ENCODE data around the gene EFCAB9.
"Not testable (repeated sequence)": the region's sequence is repeated elsewhere in the genome, so short reads cannot be mapped to it uniquely, and the experiment has no call there.

The EFCAB9 gene

DNA sequence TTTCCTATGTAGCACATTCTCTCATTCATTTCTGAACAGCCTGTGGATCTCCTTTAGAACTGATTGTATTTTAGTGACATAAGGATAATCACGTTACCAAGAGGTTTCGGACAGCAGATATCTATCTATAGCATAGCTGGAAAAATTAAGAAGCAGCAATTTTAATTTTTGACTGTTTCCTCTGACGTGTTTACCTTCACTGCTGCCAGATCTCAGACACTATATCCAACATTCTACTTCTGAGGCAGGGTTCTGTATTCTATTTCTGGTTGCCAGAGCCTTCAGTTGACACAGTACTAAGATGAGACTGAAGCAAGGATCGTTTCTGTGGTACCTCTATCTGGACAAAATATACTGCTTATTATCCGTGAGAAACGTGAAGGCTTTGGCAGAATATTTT, at the start of gene EFCAB9:
Gene EFCAB9, plus strand, starts transcription at position 301 of the 400 bp plus-strand sequence. Its CDS starts 1 bp downstream, at position 302.
- Histone ChIP-seq H3K9me3 (ENCODE audit: control insufficient read depth, low read length) (no peaks in the 10 kb centered on the region), H3K36me3 (ENCODE audit: control insufficient read depth, insufficient read depth, low read length) (no peaks in the 10 kb centered on the region)

GRCh38 chr5:172144291-172144815, 49.6 kb upstream of the EFCAB9 start:
- H3K36me3 ChIP-seq (ENCODE audit: control insufficient read depth, insufficient read depth, low read length) = no peaks in the 10 kb centered on the region
- no peak overlapping the region for H3K9ac ChIP-seq (ENCODE audit: low read length)
- no peaks in the 10 kb centered on the region for H3K9me3 ChIP-seq (ENCODE audit: control insufficient read depth, low read length)
- no peaks in the 10 kb centered on the region for H3K27me3 ChIP-seq (ENCODE audit: control insufficient read depth, insufficient read depth, low read length)
- no peak overlapping the region for H3K4me3 ChIP-seq (ENCODE audit: low read length)
- peaks cover 50% of the 10 kb centered on the region for H3K4me1 ChIP-seq (ENCODE audit: control insufficient read depth, insufficient read depth, low read length)

More for the DNA sequence above, at the start of gene EFCAB9:
- H3K9ac ChIP-seq (ENCODE audit: low read length) = no peak within 1 kb of the TSS
- H3K27me3 ChIP-seq (ENCODE audit: control insufficient read depth, insufficient read depth, low read length) = no peaks in the 10 kb centered on the region
- no peaks in the 10 kb centered on the region for H3K4me1 ChIP-seq (ENCODE audit: control insufficient read depth, insufficient read depth, low read length)
- H3K4me3 ChIP-seq (ENCODE audit: low read length) = no peak within 1 kb of the TSS

GRCh38 chr5:172144931-172145869, 48.8 kb upstream of the EFCAB9 start:
- H3K9ac ChIP-seq (ENCODE audit: low read length) = no peak overlapping the region
- H3K4me1 ChIP-seq (ENCODE audit: control insufficient read depth, insufficient read depth, low read length) = peaks cover 53% of the 10 kb centered on the region
- H3K4me3 ChIP-seq (ENCODE audit: low read length) = no peak overlapping the region
- H3K9me3 ChIP-seq (ENCODE audit: control insufficient read depth, low read length) = no peaks in the 10 kb centered on the region
- no peaks in the 10 kb centered on the region for H3K36me3 ChIP-seq (ENCODE audit: control insufficient read depth, insufficient read depth, low read length)
- H3K27me3 ChIP-seq (ENCODE audit: control insufficient read depth, insufficient read depth, low read length) = no peaks in the 10 kb centered on the region

GRCh38 chr5:172145870-172146747, 47.9 kb upstream of the EFCAB9 start:
- Histone ChIP-seq H3K36me3 (ENCODE audit: control insufficient read depth, insufficient read depth, low read length) (no peaks in the 10 kb centered on the region), H3K4me1 (ENCODE audit: control insufficient read depth, insufficient read depth, low read length) (peaks cover 58% of the 10 kb centered on the region), H3K9ac (ENCODE audit: low read length) (no peak overlapping the region), H3K4me3 (ENCODE audit: low read length) (no peak overlapping the region), H3K27me3 (ENCODE audit: control insufficient read depth, insufficient read depth, low read length) (no peaks in the 10 kb centered on the region), H3K9me3 (ENCODE audit: control insufficient read depth, low read length) (no peaks in the 10 kb centered on the region)

- Histone ChIP-seq H3K27me3 (ENCODE audit: control insufficient read depth, insufficient read depth, low read length) (no peaks in the 10 kb centered on the region), H3K9ac (ENCODE audit: low read length) (no peak overlapping the region), H3K4me1 (ENCODE audit: control insufficient read depth, insufficient read depth, low read length) (peaks cover 54% of the 10 kb centered on the region), H3K36me3 (ENCODE audit: control insufficient read depth, insufficient read depth, low read length) (no peaks in the 10 kb centered on the region), H3K4me3 (ENCODE audit: low read length) (no peak overlapping the region), H3K9me3 (ENCODE audit: control insufficient read depth, low read length) (no peaks in the 10 kb centered on the region)
These were observed 47.3 kb upstream of the EFCAB9 start for GRCh38 chr5:172146748-172147092.

- Histone ChIP-seq H3K4me1 (ENCODE audit: control insufficient read depth, insufficient read depth, low read length) (peaks cover 43% of the 10 kb centered on the region), H3K36me3 (ENCODE audit: control insufficient read depth, insufficient read depth, low read length) (no peaks in the 10 kb centered on the region), H3K9me3 (ENCODE audit: control insufficient read depth, low read length) (no peaks in the 10 kb centered on the region)
These were observed 46.1 kb upstream of the EFCAB9 start for GRCh38 chr5:172147857-172148256.

DNA sequence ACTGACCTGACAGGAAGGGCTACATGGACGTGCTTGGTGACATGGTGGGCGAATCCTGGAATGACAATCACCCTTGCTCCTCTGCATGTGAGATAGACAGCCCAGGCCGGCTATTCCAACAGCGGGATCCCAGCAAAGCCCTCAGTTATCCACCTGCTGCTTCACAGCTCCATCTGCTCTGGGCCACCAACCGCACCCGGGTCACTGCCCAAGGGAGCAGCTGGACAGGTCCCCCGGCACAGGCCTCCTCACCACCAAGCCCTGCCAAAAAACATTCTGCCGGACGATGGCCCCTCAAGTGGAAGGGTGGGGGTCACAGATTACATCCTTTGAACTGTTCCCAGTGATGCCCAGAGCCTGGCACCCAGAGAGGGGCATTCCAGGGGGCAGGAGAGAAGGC, 45.6 kb upstream of the EFCAB9 start:
- H3K27me3 ChIP-seq (ENCODE audit: control insufficient read depth, insufficient read depth, low read length) = no peaks in the 10 kb centered on the region
- no peaks in the 10 kb centered on the region for H3K36me3 ChIP-seq (ENCODE audit: control insufficient read depth, insufficient read depth, low read length)
- no peak overlapping the region for H3K9ac ChIP-seq (ENCODE audit: low read length)
- no peak overlapping the region for H3K4me3 ChIP-seq (ENCODE audit: low read length)
- H3K9me3 ChIP-seq (ENCODE audit: control insufficient read depth, low read length) = no peaks in the 10 kb centered on the region
- H3K4me1 ChIP-seq (ENCODE audit: control insufficient read depth, insufficient read depth, low read length) = peaks cover 39% of the 10 kb centered on the region

More at GRCh38 chr5:172147857-172148256, 46.1 kb upstream of the EFCAB9 start:
- no peak overlapping the region for H3K9ac ChIP-seq (ENCODE audit: low read length)
- H3K4me3 ChIP-seq (ENCODE audit: low read length) = no peak overlapping the region
- H3K27me3 ChIP-seq (ENCODE audit: control insufficient read depth, insufficient read depth, low read length) = no peaks in the 10 kb centered on the region

- no peaks in the 10 kb centered on the region for H3K36me3 ChIP-seq (ENCODE audit: control insufficient read depth, insufficient read depth, low read length)
- no peak overlapping the region for H3K4me3 ChIP-seq (ENCODE audit: low read length)
- no peaks in the 10 kb centered on the region for H3K9me3 ChIP-seq (ENCODE audit: control insufficient read depth, low read length)
- no peak overlapping the region for H3K9ac ChIP-seq (ENCODE audit: low read length)
- H3K4me1 ChIP-seq (ENCODE audit: control insufficient read depth, insufficient read depth, low read length) = peaks cover 38% of the 10 kb centered on the region
- no peaks in the 10 kb centered on the region for H3K27me3 ChIP-seq (ENCODE audit: control insufficient read depth, insufficient read depth, low read length)
These were observed 44.9 kb upstream of the EFCAB9 start for GRCh38 chr5:172149073-172149472.

- not testable (repeated sequence) for H3K9me3 ChIP-seq (ENCODE audit: control insufficient read depth, low read length); H3K9ac ChIP-seq (ENCODE audit: low read length); H3K27me3 ChIP-seq (ENCODE audit: control insufficient read depth, insufficient read depth, low read length); H3K36me3 ChIP-seq (ENCODE audit: control insufficient read depth, insufficient read depth, low read length); H3K4me3 ChIP-seq (ENCODE audit: low read length)
- peaks cover 34% of the 10 kb centered on the region for H3K4me1 ChIP-seq (ENCODE audit: control insufficient read depth, insufficient read depth, low read length)
These were observed 44.5 kb upstream of the EFCAB9 start for GRCh38 chr5:172149481-172149880.

GRCh38 chr5:172150514-172151425, 43.2 kb upstream of the EFCAB9 start:
- no peak overlapping the region for H3K9ac ChIP-seq (ENCODE audit: low read length)

GRCh38 chr5:172151661-172152210, 42.2 kb upstream of the EFCAB9 start:
- Histone ChIP-seq H3K36me3 (ENCODE audit: control insufficient read depth, insufficient read depth, low read length) (no peaks in the 10 kb centered on the region), H3K4me1 (ENCODE audit: control insufficient read depth, insufficient read depth, low read length) (peaks cover 15% of the 10 kb centered on the region), H3K27me3 (ENCODE audit: control insufficient read depth, insufficient read depth, low read length) (no peaks in the 10 kb centered on the region), H3K4me3 (ENCODE audit: low read length) (no peak overlapping the region), H3K9ac (ENCODE audit: low read length) (no peak overlapping the region), H3K9me3 (ENCODE audit: control insufficient read depth, low read length) (no peaks in the 10 kb centered on the region)

More at GRCh38 chr5:172150514-172151425, 43.2 kb upstream of the EFCAB9 start:
- no peak overlapping the region for H3K4me3 ChIP-seq (ENCODE audit: low read length)
- H3K9me3 ChIP-seq (ENCODE audit: control insufficient read depth, low read length) = no peaks in the 10 kb centered on the region
- H3K36me3 ChIP-seq (ENCODE audit: control insufficient read depth, insufficient read depth, low read length) = no peaks in the 10 kb centered on the region
- H3K27me3 ChIP-seq (ENCODE audit: control insufficient read depth, insufficient read depth, low read length) = no peaks in the 10 kb centered on the region
- H3K4me1 ChIP-seq (ENCODE audit: control insufficient read depth, insufficient read depth, low read length) = peaks cover 23% of the 10 kb centered on the region

All from mucosa of stomach (tissue), 1 donor.